ENCODE data around the gene FOSB. TPM values are rescaled to one million over a fixed set of nuclear protein-coding genes. Genes with fewer than 3 reads are reported as not detected.

Gene FOSB
- total and polyA plus RNA-seq, 11 donors, result 0.23 to 107 (median 1.1) TPM

GRCh38 chr19:45446944-45447343 is 20.9 kb upstream of the FOSB start:
- no peaks in the 10 kb centered on the region for H3K27me3 ChIP-seq
- no peak for DNase-seq
- H3K4me3 ChIP-seq, result no peak overlapping the region
- no peak overlapping the region for H3K27ac ChIP-seq
- ATAC-seq, result no peak
- TF ChIP-seq POLR2A (IDR thresholded peaks at IDR 0.05) (no peak), CTCF (IDR thresholded peaks at IDR 0.05) (no peak)
- peaks cover 3 to 53% (median 28%) of the 10 kb centered on the region in 12 donors for H3K4me1 ChIP-seq
- H3K36me3 ChIP-seq, result no peaks in the 10 kb centered on the region
- 73 to 91% (median 86%) methylated on average over 7 of the region's 7 CpGs for WGBS, 4 donors
- H3K9me3 ChIP-seq, result no peaks in the 10 kb centered on the region
- intact Hi-C loops (cut with DNase I), result no loop called here

- Histone ChIP-seq H3K27ac (no peak overlapping the region), H3K4me3 (no peak overlapping the region), H3K4me1 (peaks cover 3 to 45% (median 22%) of the 10 kb centered on the region in 12 donors), H3K9me3 (no peaks in the 10 kb centered on the region), H3K36me3 (no peaks in the 10 kb centered on the region), H3K27me3 (no peaks in the 10 kb centered on the region)
- WGBS, 4 donors, result 90 to 96% (median 95%) methylated on average over 3 of the region's 3 CpGs
- intact Hi-C loops (cut with DNase I), result no loop called here
- DNase-seq (no peak), ATAC-seq (no peak)
- TF ChIP-seq POLR2A (IDR thresholded peaks at IDR 0.05), result no peak
- no peak for TF ChIP-seq CTCF (IDR thresholded peaks at IDR 0.05)
Measured at GRCh38 chr19:45448425-45448756, 19.4 kb upstream of the FOSB start.

- no peak for TF ChIP-seq POLR2A (IDR thresholded peaks at IDR 0.05)
- DNase-seq (no peak), ATAC-seq (no peak)
- Histone ChIP-seq H3K9me3 (no peaks in the 10 kb centered on the region), H3K4me1 (peaks cover 3 to 41% (median 20%) of the 10 kb centered on the region in 12 donors), H3K27ac (peak overlapping the region in 1 of 12 donors; percentile 80), H3K27me3 (no peaks in the 10 kb centered on the region), H3K36me3 (no peaks in the 10 kb centered on the region), H3K4me3 (no peak overlapping the region)
- 74 to 83% (median 78%) methylated on average over 7 of the region's 7 CpGs for WGBS, 4 donors
- intact Hi-C loops (cut with DNase I), result no loop called here
Measured at GRCh38 chr19:45448887-45449299, 18.9 kb upstream of the FOSB start.

- Histone ChIP-seq H3K27ac (peak overlapping the region in 11 of 12 donors; percentile 52 to 83 (median 73)), H3K9me3 (no peaks in the 10 kb centered on the region), H3K4me1 (peaks cover 1 to 43% (median 17%) of the 10 kb centered on the region in 12 donors), H3K36me3 (no peaks in the 10 kb centered on the region), H3K27me3 (no peaks in the 10 kb centered on the region), H3K4me3 (peak overlapping the region; percentile 34 to 80 (median 63))
- 33 to 38% (median 38%) methylated on average over 5 of the region's 5 CpGs for WGBS, 4 donors
- intact Hi-C loops (cut with DNase I), result loop anchor here in 2 of 10 donors (2.0 kb wide), 1 partner anchor 19 kb away; no protein-coding TSS in a partner anchor
- ATAC-seq (no peak), DNase-seq (no peak)
- TF ChIP-seq CTCF (IDR thresholded peaks at IDR 0.05) (no peak), POLR2A (IDR thresholded peaks at IDR 0.05) (no peak)
Measured at GRCh38 chr19:45450012-45450333, 17.8 kb upstream of the FOSB start.
